Dendritic cell treated with granulocyte-macrophage colony-stimulating factor and Interleukin-4, amounts not matched to agents 40 ng/mL and 50 ng/mL, for 4 days (primary cell): Measurements from ENCODE around the gene LIPT2.
A peak's percentile ranks its signal among the peaks of the same experiment; 100 is the strongest.
"Not testable (repeated sequence)": the region's sequence is repeated elsewhere in the genome, so short reads cannot be mapped to it uniquely, and the experiment has no call there.

Experiments
- H3K27ac Mint-ChIP-seq: one replicate; pipeline ENCODE4 v1.8.0; 2022; ENCODE audit warnings: mild to moderate bottlenecking, mixed read lengths
- H3K27me3 Mint-ChIP-seq: one replicate; pipeline ENCODE4 v1.8.0; 2022; ENCODE audit warnings: mild to moderate bottlenecking, mixed read lengths
- H3K36me3 Mint-ChIP-seq: one replicate; pipeline ENCODE4 v1.8.0; 2022; ENCODE audit warnings: low read depth, mixed read lengths
- H3K4me1 Mint-ChIP-seq: one replicate; pipeline ENCODE4 v1.8.0; 2022; ENCODE audit warnings: low read depth, mixed read lengths
- H3K4me3 Mint-ChIP-seq: one replicate; pipeline ENCODE4 v1.8.0; 2022; ENCODE audit warnings: mild to moderate bottlenecking, moderate library complexity, mixed read lengths
- H3K9me3 Mint-ChIP-seq: one replicate; pipeline ENCODE4 v1.8.0; 2022; ENCODE audit warnings: mixed read lengths
- intact Hi-C: fragments of 100-400 bp; cut with micrococcal nuclease; formaldehyde crosslinking; loops from one replicate; pipeline ENCODE4 v1.15.0; 2022

LIPT2 gene

GRCh38 chr11:74520927-74521665, 27.6 kb upstream of the LIPT2 start:
- peaks cover 6% of the 10 kb centered on the region for H3K27me3 Mint-ChIP-seq
- H3K36me3 Mint-ChIP-seq: no peaks in the 10 kb centered on the region
- no peaks in the 10 kb centered on the region for H3K4me1 Mint-ChIP-seq
- intact Hi-C loops: no loop called here
- H3K9me3 Mint-ChIP-seq: no peaks in the 10 kb centered on the region
- H3K4me3 Mint-ChIP-seq: no peak overlapping the region
- no peak overlapping the region for H3K27ac Mint-ChIP-seq

- Mint-ChIP-seq H3K9me3 (no peaks in the 10 kb centered on the region), H3K4me1 (no peaks in the 10 kb centered on the region), H3K27ac (no peak overlapping the region), H3K4me3 (no peak overlapping the region), H3K36me3 (no peaks in the 10 kb centered on the region), H3K27me3 (peaks cover 6% of the 10 kb centered on the region)
- intact Hi-C loops: no loop called here
Measured at GRCh38 chr11:74520316-74520715, 26.8 kb upstream of the LIPT2 start.

GRCh38 chr11:74519710-74520109, 26.2 kb upstream of the LIPT2 start:
- intact Hi-C loops: no loop called here
- Mint-ChIP-seq H3K27ac (no peak overlapping the region), H3K36me3 (no peaks in the 10 kb centered on the region), H3K4me1 (no peaks in the 10 kb centered on the region), H3K4me3 (no peak overlapping the region), H3K9me3 (no peaks in the 10 kb centered on the region), H3K27me3 (peaks cover 9% of the 10 kb centered on the region)

GRCh38 chr11:74517592-74517991, 24.1 kb upstream of the LIPT2 start:
- H3K27ac Mint-ChIP-seq, H3K9me3 Mint-ChIP-seq, H3K4me1 Mint-ChIP-seq, intact Hi-C loops, H3K4me3 Mint-ChIP-seq, H3K36me3 Mint-ChIP-seq: not testable (repeated sequence)
- H3K27me3 Mint-ChIP-seq: peaks cover 12% of the 10 kb centered on the region

- Mint-ChIP-seq H3K27me3 (peaks cover 5% of the 10 kb centered on the region), H3K36me3 (no peaks in the 10 kb centered on the region), H3K9me3 (no peaks in the 10 kb centered on the region), H3K4me1 (peaks cover 14% of the 10 kb centered on the region), H3K27ac (no peak overlapping the region), H3K4me3 (no peak overlapping the region)
- intact Hi-C loops: no loop called here
Measured at GRCh38 chr11:74507582-74507981, 14.1 kb upstream of the LIPT2 start.

- Mint-ChIP-seq H3K27ac (no peak overlapping the region), H3K4me1 (peaks cover 14% of the 10 kb centered on the region), H3K9me3 (no peaks in the 10 kb centered on the region), H3K27me3 (peaks cover 3% of the 10 kb centered on the region), H3K4me3 (no peak overlapping the region), H3K36me3 (no peaks in the 10 kb centered on the region)
- intact Hi-C loops: no loop called here
Measured at GRCh38 chr11:74506823-74507222, 13.3 kb upstream of the LIPT2 start.

- peaks cover 14% of the 10 kb centered on the region for H3K4me1 Mint-ChIP-seq
- no peak overlapping the region for H3K27ac Mint-ChIP-seq
- H3K9me3 Mint-ChIP-seq: no peaks in the 10 kb centered on the region
- no peak overlapping the region for H3K4me3 Mint-ChIP-seq
- intact Hi-C loops: no loop called here
- no peaks in the 10 kb centered on the region for H3K36me3 Mint-ChIP-seq
- H3K27me3 Mint-ChIP-seq: no peaks in the 10 kb centered on the region
Measured at GRCh38 chr11:74505911-74506310, 12.4 kb upstream of the LIPT2 start.

GRCh38 chr11:74504100-74504691, 10.7 kb upstream of the LIPT2 start:
- no peaks in the 10 kb centered on the region for H3K27me3 Mint-ChIP-seq
- no peaks in the 10 kb centered on the region for H3K36me3 Mint-ChIP-seq
- intact Hi-C loops: no loop called here
- H3K27ac Mint-ChIP-seq: no peak overlapping the region
- no peak overlapping the region for H3K4me3 Mint-ChIP-seq
- H3K9me3 Mint-ChIP-seq: no peaks in the 10 kb centered on the region
- peaks cover 14% of the 10 kb centered on the region for H3K4me1 Mint-ChIP-seq

- H3K27ac Mint-ChIP-seq: no peak overlapping the region
- H3K4me3 Mint-ChIP-seq: no peak overlapping the region
- peaks cover 13% of the 10 kb centered on the region for H3K4me1 Mint-ChIP-seq
- no peaks in the 10 kb centered on the region for H3K27me3 Mint-ChIP-seq
- intact Hi-C loops: loop anchor here (10.0 kb wide), 1 partner anchor 80 kb away; no protein-coding TSS in a partner anchor
- H3K36me3 Mint-ChIP-seq: no peaks in the 10 kb centered on the region
- no peaks in the 10 kb centered on the region for H3K9me3 Mint-ChIP-seq
Measured at GRCh38 chr11:74494916-74495315, 1.4 kb upstream of the LIPT2 start.

- H3K4me3 Mint-ChIP-seq: peak overlapping the region; percentile 75
- H3K4me1 Mint-ChIP-seq: peaks cover 13% of the 10 kb centered on the region
- intact Hi-C loops: loop anchor here (1.0 to 10.0 kb wide), 2 partner anchors 45 to 81 kb away; no protein-coding TSS in a partner anchor
- H3K27me3 Mint-ChIP-seq: no peaks in the 10 kb centered on the region
- H3K27ac Mint-ChIP-seq: peak overlapping the region; percentile 83
- no peaks in the 10 kb centered on the region for H3K9me3 Mint-ChIP-seq
- no peaks in the 10 kb centered on the region for H3K36me3 Mint-ChIP-seq
Measured at GRCh38 chr11:74493791-74494630, 487 bp upstream of the LIPT2 start.

- no peaks in the 10 kb centered on the region for H3K9me3 Mint-ChIP-seq
- no peak overlapping the region for H3K27ac Mint-ChIP-seq
- intact Hi-C loops: loop anchor here (10.0 kb wide), 1 partner anchor 83 kb away; no protein-coding TSS in a partner anchor
- peak overlapping the region; percentile 75 for H3K4me3 Mint-ChIP-seq
- peaks cover 13% of the 10 kb centered on the region for H3K4me1 Mint-ChIP-seq
- no peaks in the 10 kb centered on the region for H3K36me3 Mint-ChIP-seq
- peaks cover 4% of the 10 kb centered on the region for H3K27me3 Mint-ChIP-seq
Measured at GRCh38 chr11:74492084-74492483, 1.4 kb downstream of the LIPT2 start.

GRCh38 chr11:74490941-74491340, 2.6 kb downstream of the LIPT2 start:
- intact Hi-C loops: loop anchor here (10.0 kb wide), 1 partner anchor 84 kb away; no protein-coding TSS in a partner anchor
- peaks cover 13% of the 10 kb centered on the region for H3K4me1 Mint-ChIP-seq
- no peaks in the 10 kb centered on the region for H3K36me3 Mint-ChIP-seq
- H3K27me3 Mint-ChIP-seq: peaks cover 4% of the 10 kb centered on the region
- no peaks in the 10 kb centered on the region for H3K9me3 Mint-ChIP-seq
- H3K27ac Mint-ChIP-seq: no peak overlapping the region
- H3K4me3 Mint-ChIP-seq: no peak overlapping the region

- H3K4me3 Mint-ChIP-seq: no peak overlapping the region
- intact Hi-C loops: no loop called here
- H3K4me1 Mint-ChIP-seq: peaks cover 5% of the 10 kb centered on the region
- peaks cover 4% of the 10 kb centered on the region for H3K27me3 Mint-ChIP-seq
- no peaks in the 10 kb centered on the region for H3K36me3 Mint-ChIP-seq
- H3K9me3 Mint-ChIP-seq: no peaks in the 10 kb centered on the region
- no peak overlapping the region for H3K27ac Mint-ChIP-seq
Measured at GRCh38 chr11:74487875-74488274, 5.6 kb downstream of the LIPT2 start.

GRCh38 chr11:74485868-74486267, 7.7 kb downstream of the LIPT2 start:
- Mint-ChIP-seq H3K9me3 (no peaks in the 10 kb centered on the region), H3K4me3 (no peak overlapping the region), H3K27ac (no peak overlapping the region), H3K27me3 (peaks cover 4% of the 10 kb centered on the region), H3K4me1 (no peaks in the 10 kb centered on the region), H3K36me3 (no peaks in the 10 kb centered on the region)
- intact Hi-C loops: no loop called here
